A549 (cell line): ENCODE data around the gene MS4A18. TPM values are rescaled to one million over a fixed set of nuclear protein-coding genes. Genes with fewer than 3 reads are reported as not detected.

Experiments used
- polyA plus RNA-seq, 4 experiments: library from polyadenylated mRNA; depleted of rRNA in 3 of 4; stranded (reverse); fragments of >200 nt; fragmentation: RNase III in 1 of 4; extraction: RNeasy Plus Mini Kit Qiagen cat#74134 plus additional on column Dnase treatment in 1 of 4; gene quantifications; 2 replicates in 3 of 4; 3 replicates in 1 of 4; pipeline ENCODE4 v1.2.3, GENCODE V29; 2011 to 2017

The MS4A18 gene
- polyA plus RNA-seq, 2 of the 4 experiments (the other 2 are of a cell fraction) = not detected

Other genes with a start within 250 kb of the MS4A18 start
- gene MS4A12, start 231.9 kb upstream of the MS4A18 start, polyA plus RNA-seq (2011; rRNA removed) = not detected in 2 replicates
- not detected in 3 replicates for gene MS4A12, start 231.9 kb upstream of the MS4A18 start, polyA plus RNA-seq (2017; fragmentation: RNase III; extraction: RNeasy Plus Mini Kit Qiagen cat#74134 plus additional on column Dnase treatment)
- gene MS4A13, start 209.3 kb upstream of the MS4A18 start, polyA plus RNA-seq (2011; rRNA removed) = not detected in 2 replicates
- gene MS4A13, start 209.3 kb upstream of the MS4A18 start, polyA plus RNA-seq (2017; fragmentation: RNase III; extraction: RNeasy Plus Mini Kit Qiagen cat#74134 plus additional on column Dnase treatment) = not detected in 3 replicates
- 0.11 TPM in 1 of 2 replicates, not detected in the other for gene MS4A8, start 25.1 kb upstream of the MS4A18 start, polyA plus RNA-seq (2011; rRNA removed)
- not detected in 3 replicates for gene MS4A8, start 25.1 kb upstream of the MS4A18 start, polyA plus RNA-seq (2017; fragmentation: RNase III; extraction: RNeasy Plus Mini Kit Qiagen cat#74134 plus additional on column Dnase treatment)
- not detected in 2 replicates for gene MS4A15, start 32.1 kb downstream of the MS4A18 start, polyA plus RNA-seq (2011; rRNA removed)
- gene MS4A15, start 32.1 kb downstream of the MS4A18 start, polyA plus RNA-seq (2017; fragmentation: RNase III; extraction: RNeasy Plus Mini Kit Qiagen cat#74134 plus additional on column Dnase treatment) = not detected in 3 replicates
- gene MS4A10, start 60.6 kb downstream of the MS4A18 start, polyA plus RNA-seq (2011; rRNA removed) = not detected in 2 replicates
- gene MS4A10, start 60.6 kb downstream of the MS4A18 start, polyA plus RNA-seq (2017; fragmentation: RNase III; extraction: RNeasy Plus Mini Kit Qiagen cat#74134 plus additional on column Dnase treatment) = not detected in 3 replicates
- gene CCDC86, start 117.4 kb downstream of the MS4A18 start, polyA plus RNA-seq (2011; rRNA removed) = 39.8 and 42.8 TPM in 2 replicates
- gene CCDC86, start 117.4 kb downstream of the MS4A18 start, polyA plus RNA-seq (2017; fragmentation: RNase III; extraction: RNeasy Plus Mini Kit Qiagen cat#74134 plus additional on column Dnase treatment) = 67.5 to 74.4 TPM (median 71.1 TPM) in 3 replicates
- gene PTGDR2, start 131.2 kb downstream of the MS4A18 start, polyA plus RNA-seq (2011; rRNA removed) = 0.05 and 0.09 TPM in 2 replicates
- 0.07 to 0.19 TPM (median 0.16 TPM) in 3 replicates for gene PTGDR2, start 131.2 kb downstream of the MS4A18 start, polyA plus RNA-seq (2017; fragmentation: RNase III; extraction: RNeasy Plus Mini Kit Qiagen cat#74134 plus additional on column Dnase treatment)
- gene ZP1, start 142.8 kb downstream of the MS4A18 start, polyA plus RNA-seq (2011; rRNA removed) = 0.06 and 0.26 TPM in 2 replicates
- gene ZP1, start 142.8 kb downstream of the MS4A18 start, polyA plus RNA-seq (2017; fragmentation: RNase III; extraction: RNeasy Plus Mini Kit Qiagen cat#74134 plus additional on column Dnase treatment) = 0.30 to 0.32 TPM (median 0.30 TPM) in 3 replicates
- gene PRPF19, start 181.9 kb downstream of the MS4A18 start, polyA plus RNA-seq (2011; rRNA removed) = 41.1 and 51.7 TPM in 2 replicates
- 175 to 184 TPM (median 177 TPM) in 3 replicates for gene PRPF19, start 181.9 kb downstream of the MS4A18 start, polyA plus RNA-seq (2017; fragmentation: RNase III; extraction: RNeasy Plus Mini Kit Qiagen cat#74134 plus additional on column Dnase treatment)
- gene TMEM109, start 189.4 kb downstream of the MS4A18 start, polyA plus RNA-seq (2011; rRNA removed) = 40.9 and 58.0 TPM in 2 replicates
- gene TMEM109, start 189.4 kb downstream of the MS4A18 start, polyA plus RNA-seq (2017; fragmentation: RNase III; extraction: RNeasy Plus Mini Kit Qiagen cat#74134 plus additional on column Dnase treatment) = 88.4 to 93.4 TPM (median 93.0 TPM) in 3 replicates
- 18.1 and 19.5 TPM in 2 replicates for gene TMEM132A, start 199.7 kb downstream of the MS4A18 start, polyA plus RNA-seq (2011; rRNA removed)
- gene TMEM132A, start 199.7 kb downstream of the MS4A18 start, polyA plus RNA-seq (2017; fragmentation: RNase III; extraction: RNeasy Plus Mini Kit Qiagen cat#74134 plus additional on column Dnase treatment) = 87.2 to 91.8 TPM (median 88.0 TPM) in 3 replicates
- not detected in 2 replicates for gene SLC15A3, start 227.5 kb downstream of the MS4A18 start, polyA plus RNA-seq (2011; rRNA removed)
- not detected in 3 replicates for gene SLC15A3, start 227.5 kb downstream of the MS4A18 start, polyA plus RNA-seq (2017; fragmentation: RNase III; extraction: RNeasy Plus Mini Kit Qiagen cat#74134 plus additional on column Dnase treatment)
- gene CD6, start 247.0 kb downstream of the MS4A18 start, polyA plus RNA-seq (2011; rRNA removed) = 0.06 TPM in 1 of 2 replicates, not detected in the other
- 0.06 to 0.07 TPM in 2 of 3 replicates, not detected in the other for gene CD6, start 247.0 kb downstream of the MS4A18 start, polyA plus RNA-seq (2017; fragmentation: RNase III; extraction: RNeasy Plus Mini Kit Qiagen cat#74134 plus additional on column Dnase treatment)